ENCODE results near the gene ANTXR2.

- TF ChIP-seq, protein P1, sequence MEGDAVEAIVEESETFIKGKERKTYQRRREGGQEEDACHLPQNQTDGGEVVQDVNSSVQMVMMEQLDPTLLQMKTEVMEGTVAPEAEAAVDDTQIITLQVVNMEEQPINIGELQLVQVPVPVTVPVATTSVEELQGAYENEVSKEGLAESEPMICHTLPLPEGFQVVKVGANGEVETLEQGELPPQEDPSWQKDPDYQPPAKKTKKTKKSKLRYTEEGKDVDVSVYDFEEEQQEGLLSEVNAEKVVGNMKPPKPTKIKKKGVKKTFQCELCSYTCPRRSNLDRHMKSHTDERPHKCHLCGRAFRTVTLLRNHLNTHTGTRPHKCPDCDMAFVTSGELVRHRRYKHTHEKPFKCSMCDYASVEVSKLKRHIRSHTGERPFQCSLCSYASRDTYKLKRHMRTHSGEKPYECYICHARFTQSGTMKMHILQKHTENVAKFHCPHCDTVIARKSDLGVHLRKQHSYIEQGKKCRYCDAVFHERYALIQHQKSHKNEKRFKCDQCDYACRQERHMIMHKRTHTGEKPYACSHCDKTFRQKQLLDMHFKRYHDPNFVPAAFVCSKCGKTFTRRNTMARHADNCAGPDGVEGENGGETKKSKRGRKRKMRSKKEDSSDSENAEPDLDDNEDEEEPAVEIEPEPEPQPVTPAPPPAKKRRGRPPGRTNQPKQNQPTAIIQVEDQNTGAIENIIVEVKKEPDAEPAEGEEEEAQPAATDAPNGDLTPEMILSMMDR (IDR thresholded peaks at IDR 0.05) = no peak
- TF ChIP-seq POLR2A (IDR thresholded peaks at IDR 0.05) = no peak
Measured at GRCh38 chr4:80049813-80050534, 23.1 kb downstream of the ANTXR2 start.

Data from lower leg skin (tissue), 3 donors.